Measurements from ENCODE around the gene TRIM31. TPM values are rescaled to one million over a fixed set of nuclear protein-coding genes. Genes with fewer than 3 reads are reported as not detected.

Gene TRIM31
- total RNA-seq, 2 experiments from 2014 or later: not detected

DNA sequence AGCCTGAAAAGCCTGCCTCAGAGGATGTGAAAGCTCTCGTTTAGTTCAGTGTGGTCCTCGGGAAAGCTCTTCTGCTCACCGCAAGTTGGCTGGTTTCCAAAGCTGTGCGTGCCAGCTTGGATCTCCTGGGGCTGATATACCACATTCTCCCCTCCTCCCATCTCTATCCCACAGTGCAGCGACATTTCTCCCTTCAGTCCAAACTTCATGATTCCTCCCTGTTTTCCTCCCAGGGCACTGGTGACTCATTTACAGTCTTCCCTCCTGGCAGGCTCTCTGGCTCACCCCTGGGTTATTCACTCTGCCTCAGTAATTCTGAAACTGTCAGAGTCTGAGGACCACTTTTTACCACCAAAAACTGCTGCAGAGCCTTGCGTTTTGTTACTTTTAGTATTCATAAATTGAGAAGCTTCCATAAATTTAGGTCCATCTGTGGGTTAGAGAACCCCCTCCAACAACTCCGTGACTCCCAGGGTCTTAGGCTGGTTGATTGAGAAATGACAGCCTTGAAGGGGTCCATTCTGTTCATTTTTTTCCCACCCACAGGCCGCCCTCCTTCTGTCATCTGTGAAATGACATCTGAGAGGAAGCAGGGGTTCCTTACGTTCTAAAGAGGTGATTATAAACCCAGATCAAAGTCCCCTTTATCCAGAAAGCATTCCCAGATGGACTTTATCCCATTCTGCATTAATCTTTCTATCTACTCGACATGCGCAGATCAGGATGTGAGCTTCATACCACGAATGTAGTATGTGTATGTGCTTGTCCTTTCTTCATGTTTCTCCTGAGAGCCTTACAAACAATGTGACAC lies 42.0 kb upstream of the TRIM31 start:
- no peaks in the 10 kb centered on the region for H3K36me3 ChIP-seq (ENCODE audit: insufficient read depth, low read length)
- POLR2A ChIA-PET: no interaction called here
- no peaks in the 10 kb centered on the region for H3K9me2 ChIP-seq (ENCODE audit: insufficient read depth, low read length)
- no TSS peak for BruUV-seq (replicated peaks)
- H3K27ac ChIP-seq (ENCODE audit: low read depth, low read length, poor library complexity, severe bottlenecking): no peak overlapping the region
- H3K4me2 ChIP-seq (ENCODE audit: low read length): no peak overlapping the region
- CTCF ChIA-PET (ENCODE audit: unreplicated experiment): no interaction called here
- DNase-seq (ENCODE audit: low spot score): no peak
- TF ChIP-seq, protein P1, sequence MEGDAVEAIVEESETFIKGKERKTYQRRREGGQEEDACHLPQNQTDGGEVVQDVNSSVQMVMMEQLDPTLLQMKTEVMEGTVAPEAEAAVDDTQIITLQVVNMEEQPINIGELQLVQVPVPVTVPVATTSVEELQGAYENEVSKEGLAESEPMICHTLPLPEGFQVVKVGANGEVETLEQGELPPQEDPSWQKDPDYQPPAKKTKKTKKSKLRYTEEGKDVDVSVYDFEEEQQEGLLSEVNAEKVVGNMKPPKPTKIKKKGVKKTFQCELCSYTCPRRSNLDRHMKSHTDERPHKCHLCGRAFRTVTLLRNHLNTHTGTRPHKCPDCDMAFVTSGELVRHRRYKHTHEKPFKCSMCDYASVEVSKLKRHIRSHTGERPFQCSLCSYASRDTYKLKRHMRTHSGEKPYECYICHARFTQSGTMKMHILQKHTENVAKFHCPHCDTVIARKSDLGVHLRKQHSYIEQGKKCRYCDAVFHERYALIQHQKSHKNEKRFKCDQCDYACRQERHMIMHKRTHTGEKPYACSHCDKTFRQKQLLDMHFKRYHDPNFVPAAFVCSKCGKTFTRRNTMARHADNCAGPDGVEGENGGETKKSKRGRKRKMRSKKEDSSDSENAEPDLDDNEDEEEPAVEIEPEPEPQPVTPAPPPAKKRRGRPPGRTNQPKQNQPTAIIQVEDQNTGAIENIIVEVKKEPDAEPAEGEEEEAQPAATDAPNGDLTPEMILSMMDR (conservative IDR thresholded peaks at IDR 0.05; ENCODE audit: low read length): peak; percentile 24; the same call in 1 of the 2 replicates
- TF ChIP-seq EZH2phosphoT487 (IDR thresholded peaks at IDR 0.05; ENCODE audit: borderline replicate concordance, low read depth, low read length): no peak
- H3K4me3 ChIP-seq (ENCODE audit: low read depth, low read length, poor library complexity, severe bottlenecking): no peak overlapping the region
- H3K4me1 ChIP-seq (ENCODE audit: insufficient read depth, low read length, poor library complexity, severe bottlenecking): no peaks in the 10 kb centered on the region
- H3K79me2 ChIP-seq (ENCODE audit: insufficient read depth, low read depth, low read length): no peaks in the 10 kb centered on the region
- no peaks in the 10 kb centered on the region for H4K20me1 ChIP-seq (ENCODE audit: insufficient read depth, low read length)
- intact Hi-C loops (cut with micrococcal nuclease; ENCODE audit: unreplicated experiment): no loop called here
- no peak overlapping the region for H2AFZ ChIP-seq (ENCODE audit: low read length)
- no peaks in the 10 kb centered on the region for H3K9me3 ChIP-seq (ENCODE audit: low read length)

DNA sequence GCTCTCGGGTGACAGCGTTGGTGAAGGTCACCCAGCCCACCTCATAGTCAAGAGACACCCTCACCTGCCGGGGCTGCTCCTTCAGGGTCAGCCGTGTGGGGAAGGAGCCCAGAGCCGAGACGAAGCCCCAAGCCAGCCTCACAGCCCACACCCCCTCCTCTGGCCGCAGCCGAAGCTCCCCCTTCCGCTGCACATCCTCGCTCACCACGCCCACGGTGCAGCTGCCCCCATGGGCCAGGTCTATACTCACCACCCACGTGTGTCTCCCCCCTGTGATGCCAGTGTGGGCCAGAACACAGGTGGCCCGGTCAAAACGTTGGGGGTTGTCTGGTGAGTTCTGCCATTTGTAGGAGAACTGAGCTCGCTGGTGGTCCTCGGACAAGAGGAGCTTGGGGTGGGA lies 41.2 kb upstream of the TRIM31 start:
- BruUV-seq (replicated peaks): no TSS peak
- Histone ChIP-seq H3K9me3 (ENCODE audit: low read length) (no peaks in the 10 kb centered on the region), H3K4me3 (ENCODE audit: low read depth, low read length, poor library complexity, severe bottlenecking) (no peak overlapping the region), H2AFZ (ENCODE audit: low read length) (no peak overlapping the region), H3K9me2 (ENCODE audit: insufficient read depth, low read length) (no peaks in the 10 kb centered on the region), H3K27ac (ENCODE audit: low read depth, low read length, poor library complexity, severe bottlenecking) (no peak overlapping the region), H3K4me2 (ENCODE audit: low read length) (no peak overlapping the region), H3K36me3 (ENCODE audit: insufficient read depth, low read length) (no peaks in the 10 kb centered on the region), H4K20me1 (ENCODE audit: insufficient read depth, low read length) (no peaks in the 10 kb centered on the region), H3K4me1 (ENCODE audit: insufficient read depth, low read length, poor library complexity, severe bottlenecking) (no peaks in the 10 kb centered on the region), H3K79me2 (ENCODE audit: insufficient read depth, low read depth, low read length) (no peaks in the 10 kb centered on the region)
- DNase-seq (ENCODE audit: low spot score): no peak
- no peak for TF ChIP-seq EZH2phosphoT487 (IDR thresholded peaks at IDR 0.05; ENCODE audit: borderline replicate concordance, low read depth, low read length)
- TF ChIP-seq, protein P1 (conservative IDR thresholded peaks at IDR 0.05; ENCODE audit: low read length): no peak
- intact Hi-C loops (cut with micrococcal nuclease; ENCODE audit: unreplicated experiment): no loop called here
- ChIA-PET POLR2A (no interaction called here), CTCF (ENCODE audit: unreplicated experiment) (no interaction called here)

DNA sequence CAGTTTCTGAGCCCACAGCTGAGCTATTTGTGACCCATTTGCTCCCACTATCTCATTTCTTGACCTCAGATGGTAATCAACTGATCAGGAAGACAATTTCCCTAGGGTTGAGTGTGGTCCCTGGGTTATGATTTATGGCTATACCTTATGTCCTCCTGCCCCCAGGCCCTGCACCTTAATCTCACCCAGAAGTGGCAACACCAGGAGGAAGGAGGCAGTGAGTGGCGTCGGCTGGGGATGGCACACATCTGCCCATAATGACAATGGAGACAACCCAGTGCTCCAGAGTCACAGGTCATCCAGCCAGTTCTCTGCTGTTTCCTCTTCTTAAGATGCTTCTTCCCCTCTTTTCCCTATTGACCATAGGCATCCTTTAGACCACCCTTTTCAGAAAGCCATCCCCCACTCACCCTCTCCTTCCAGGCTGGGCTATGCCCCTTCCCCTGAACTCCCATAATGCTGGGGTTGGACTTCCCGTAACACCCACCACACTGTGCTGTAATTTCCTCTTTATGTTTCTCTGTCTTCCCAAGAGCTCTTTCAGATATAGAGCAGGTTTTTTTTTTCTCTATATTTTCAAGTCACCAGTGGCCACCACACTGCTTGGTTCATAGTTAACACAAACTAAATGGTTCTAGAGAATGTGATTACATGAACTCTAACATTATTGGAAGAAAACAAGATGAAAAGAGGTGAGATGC lies 40.2 kb upstream of the TRIM31 start:
- DNase-seq (ENCODE audit: low spot score): no peak
- TF ChIP-seq EZH2phosphoT487 (IDR thresholded peaks at IDR 0.05; ENCODE audit: borderline replicate concordance, low read depth, low read length): no peak
- TF ChIP-seq, protein P1 (conservative IDR thresholded peaks at IDR 0.05; ENCODE audit: low read length): no peak
- Histone ChIP-seq H3K79me2 (ENCODE audit: insufficient read depth, low read depth, low read length) (no peaks in the 10 kb centered on the region), H3K4me2 (ENCODE audit: low read length) (no peak overlapping the region), H3K4me1 (ENCODE audit: insufficient read depth, low read length, poor library complexity, severe bottlenecking) (no peaks in the 10 kb centered on the region), H3K27ac (ENCODE audit: low read depth, low read length, poor library complexity, severe bottlenecking) (no peak overlapping the region), H4K20me1 (ENCODE audit: insufficient read depth, low read length) (no peaks in the 10 kb centered on the region), H3K4me3 (ENCODE audit: low read depth, low read length, poor library complexity, severe bottlenecking) (no peak overlapping the region), H3K36me3 (ENCODE audit: insufficient read depth, low read length) (no peaks in the 10 kb centered on the region), H3K9me3 (ENCODE audit: low read length) (no peaks in the 10 kb centered on the region), H2AFZ (ENCODE audit: low read length) (no peak overlapping the region), H3K9me2 (ENCODE audit: insufficient read depth, low read length) (no peaks in the 10 kb centered on the region)
- ChIA-PET POLR2A (no interaction called here), CTCF (ENCODE audit: unreplicated experiment) (no interaction called here)
- BruUV-seq (replicated peaks): no TSS peak
- intact Hi-C loops (cut with micrococcal nuclease; ENCODE audit: unreplicated experiment): no loop called here

Measured in OCI-LY7 (cell line).